Left ventricle myocardium superior (tissue), 1 donor: ENCODE measurements around the gene POLR1D. TPM values are rescaled to one million over a fixed set of nuclear protein-coding genes. Genes with fewer than 3 reads are reported as not detected.
A peak's percentile ranks its signal among the peaks of the same experiment; 100 is the strongest.

ENCODE experiments used
- ATAC-seq: fragments of 200-7000 bp; cut with Tn5 transposase; one replicate; pipeline ENCODE4 v1.9.1; 2020; ENCODE audit warnings: mild to moderate bottlenecking, moderate library complexity
- DNase-seq: peaks from one replicate; pipeline ENCODE4 v3.0.0-alpha.2; 2020
- intact Hi-C: fragments of 100-400 bp; cut with micrococcal nuclease; formaldehyde crosslinking; loops from one replicate; pipeline ENCODE4 v1.11.0; 2022
- long read RNA-seq: library from polyadenylated mRNA; unstranded; transcript quantifications from one replicate; pipeline ENCODE4 v2.0.0, GENCODE V29; 2021
- total RNA-seq: library from RNA; stranded (reverse); fragmentation: NEBNext Ultra II Directional; extraction: Animal tissue kit (Norgen Biotek cat#: 25700); gene quantifications from one replicate; pipeline ENCODE4 v1.2.1, GENCODE V29; 2021
- donor health status: DM: no; HTN: yes; CAD: no; lungs with severe emphysema.

POLR1D gene, protein sequence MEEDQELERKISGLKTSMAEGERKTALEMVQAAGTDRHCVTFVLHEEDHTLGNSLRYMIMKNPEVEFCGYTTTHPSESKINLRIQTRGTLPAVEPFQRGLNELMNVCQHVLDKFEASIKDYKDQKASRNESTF
- total RNA-seq, result 97.4 TPM
- long read RNA-seq, transcript POLR1D-201 (2 exons, 1,166 nt), result major isoform, 32 of 82 reads
- long read RNA-seq, transcript POLR1D-203 (3 exons, 2,036 nt), result minor isoform, 14 of 82 reads
- long read RNA-seq, partial matches to known transcripts, result 2 of 82 reads
- long read RNA-seq, other reads (novel, unspliced or antisense), result 32 of 82 reads

- ATAC-seq, result peak; percentile 85
- DNase-seq, result peak; percentile 89
Measured at GRCh38 chr13:27621366-27622101, at the start of gene POLR1D. TSS of gene POLR1D (plus strand) at chr13:27621892. CDS start at chr13:27621984, 92 bp downstream.

GRCh38 chr13:27572234-27572901 is 49.3 kb upstream of the POLR1D start:
- ATAC-seq, result no peak
- DNase-seq, result no peak
- intact Hi-C loops, result no loop called here

More at GRCh38 chr13:27621366-27622101, at the start of gene POLR1D:
- intact Hi-C loops, result no loop called here

DNA sequence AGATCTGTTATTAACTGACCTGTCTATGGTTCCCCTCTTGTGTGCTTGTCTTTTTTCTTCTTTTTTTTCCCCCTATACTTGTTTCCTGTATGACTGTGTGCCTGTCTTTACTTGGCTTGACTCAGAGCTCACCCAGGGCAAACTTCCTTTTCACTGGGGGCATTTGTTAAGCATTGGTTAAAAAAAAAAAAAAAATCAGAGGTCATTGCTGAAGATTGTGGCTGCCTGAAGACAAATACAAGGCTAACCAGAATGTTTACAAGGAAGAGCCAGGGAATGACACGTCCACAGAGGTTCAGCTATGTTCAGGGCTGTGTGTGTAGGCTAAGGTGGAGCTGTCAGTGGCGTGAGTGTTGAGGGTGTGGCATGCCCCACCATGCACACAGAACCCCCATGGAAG is 48.4 kb upstream of the POLR1D start:
- ATAC-seq (no peak), DNase-seq (no peak)
- intact Hi-C loops, result no loop called here

- DNase-seq, result no peak
- intact Hi-C loops, result no loop called here
- no peak for ATAC-seq
Measured at GRCh38 chr13:27574661-27575060, 47.0 kb upstream of the POLR1D start.

- intact Hi-C loops, result no loop called here
- DNase-seq (no peak), ATAC-seq (no peak)
Measured at GRCh38 chr13:27578121-27579030, 43.3 kb upstream of the POLR1D start.

DNA sequence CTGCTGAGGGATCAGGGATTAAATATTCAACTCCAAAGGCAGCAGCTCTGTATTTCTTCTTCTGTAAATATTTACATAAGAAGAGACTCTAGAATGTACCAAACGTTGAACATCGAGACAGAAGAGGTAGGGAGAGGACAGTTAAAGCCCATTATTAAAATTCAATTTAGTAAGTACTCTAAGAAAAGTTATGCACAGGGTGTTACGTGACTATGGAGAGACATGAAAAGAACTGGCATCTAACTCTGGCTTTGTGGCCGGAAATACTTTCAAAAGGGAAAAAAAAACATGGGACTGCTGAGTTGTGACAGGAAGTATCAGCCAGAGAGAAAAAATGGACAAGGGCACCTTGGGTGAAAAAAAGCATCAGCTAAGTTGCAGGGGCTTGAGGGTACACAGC is 38.0 kb upstream of the POLR1D start:
- intact Hi-C loops, result no loop called here
- no peak for DNase-seq
- ATAC-seq, result peak; percentile 37

- intact Hi-C loops, result no loop called here
- no peak for DNase-seq
- ATAC-seq, result no peak
Measured at GRCh38 chr13:27587095-27587746, 34.5 kb upstream of the POLR1D start.

DNA sequence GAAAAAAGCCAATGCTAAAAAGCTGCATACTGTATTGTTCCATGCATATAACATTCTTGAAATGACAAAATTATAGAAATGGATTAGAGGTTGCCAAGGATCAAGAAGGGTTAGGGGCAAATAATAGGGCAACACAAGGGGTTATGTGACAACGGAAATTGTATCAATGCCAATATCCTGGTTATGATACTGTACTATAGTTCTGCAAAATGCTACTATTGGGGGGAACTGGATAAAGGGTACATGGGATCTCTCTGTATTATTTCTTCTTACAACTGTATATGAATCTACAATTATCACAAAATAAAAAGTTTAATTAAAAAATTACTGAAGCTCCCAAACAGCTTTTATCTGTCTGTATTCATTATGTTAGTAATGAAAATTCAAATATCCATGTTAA is 33.3 kb upstream of the POLR1D start:
- no peak for DNase-seq
- no peak for ATAC-seq
- intact Hi-C loops, result no loop called here

GRCh38 chr13:27592865-27593264 is 28.8 kb upstream of the POLR1D start:
- intact Hi-C loops, result no loop called here
- no peak for DNase-seq
- no peak for ATAC-seq

DNA sequence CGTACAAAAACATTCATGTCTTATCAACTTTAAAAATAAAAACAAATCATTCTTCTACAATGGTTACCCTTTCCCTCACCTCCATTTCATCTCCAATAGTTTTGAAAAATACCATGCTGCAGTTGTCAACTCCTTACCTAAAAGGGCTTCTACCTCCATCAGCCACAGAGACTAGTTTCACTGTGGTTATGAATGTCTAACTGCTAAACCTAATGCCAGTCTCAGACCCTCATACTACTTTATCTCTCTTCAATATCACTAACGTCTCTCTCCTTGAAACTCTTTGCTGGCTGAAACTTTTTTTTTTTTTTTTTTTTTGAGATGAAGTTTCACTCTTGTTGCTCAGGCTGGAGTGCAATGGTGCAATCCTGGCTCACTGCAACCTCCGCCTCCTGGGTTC is 28.4 kb upstream of the POLR1D start:
- ATAC-seq (no peak), DNase-seq (no peak)
- intact Hi-C loops, result no loop called here

GRCh38 chr13:27595055-27595811 is 26.5 kb upstream of the POLR1D start:
- ATAC-seq (no peak), DNase-seq (no peak)
- intact Hi-C loops, result no loop called here

- no peak for ATAC-seq
- no peak for DNase-seq
- intact Hi-C loops, result no loop called here
Measured at GRCh38 chr13:27599096-27599495, 22.6 kb upstream of the POLR1D start.

DNA sequence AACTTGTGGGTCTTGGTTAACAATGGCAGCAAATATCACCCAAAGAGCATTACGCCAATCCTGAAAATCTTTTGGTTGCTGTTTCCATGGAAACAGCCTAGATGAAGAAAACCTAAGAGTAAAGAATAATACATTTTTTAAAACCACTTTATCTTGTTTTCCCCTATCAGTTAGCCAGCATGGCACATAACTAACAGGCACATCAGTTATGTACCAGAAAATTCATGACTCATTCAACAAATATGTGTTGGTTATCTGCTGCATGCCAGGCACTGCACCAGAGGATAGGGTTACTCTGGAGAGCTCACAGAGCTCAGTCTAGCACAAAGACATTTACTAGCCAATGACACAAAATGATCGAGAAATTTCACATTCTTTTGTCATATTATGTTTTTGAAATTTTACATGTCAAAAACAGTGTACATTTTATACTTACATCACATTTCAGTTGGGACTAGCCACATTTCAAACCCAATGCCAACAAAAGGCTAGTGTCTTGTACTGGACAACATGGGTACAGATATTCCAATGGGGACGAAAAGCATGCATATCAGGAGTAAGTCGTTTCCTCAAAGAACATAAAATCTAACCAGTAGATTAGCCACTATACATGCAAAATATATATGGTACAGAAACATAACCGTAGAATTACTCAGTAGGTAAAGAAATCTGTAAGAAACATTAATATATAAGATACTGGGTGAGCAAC is 21.7 kb upstream of the POLR1D start:
- ATAC-seq (peak; percentile 89), DNase-seq (no peak)
- intact Hi-C loops, result no loop called here

DNA sequence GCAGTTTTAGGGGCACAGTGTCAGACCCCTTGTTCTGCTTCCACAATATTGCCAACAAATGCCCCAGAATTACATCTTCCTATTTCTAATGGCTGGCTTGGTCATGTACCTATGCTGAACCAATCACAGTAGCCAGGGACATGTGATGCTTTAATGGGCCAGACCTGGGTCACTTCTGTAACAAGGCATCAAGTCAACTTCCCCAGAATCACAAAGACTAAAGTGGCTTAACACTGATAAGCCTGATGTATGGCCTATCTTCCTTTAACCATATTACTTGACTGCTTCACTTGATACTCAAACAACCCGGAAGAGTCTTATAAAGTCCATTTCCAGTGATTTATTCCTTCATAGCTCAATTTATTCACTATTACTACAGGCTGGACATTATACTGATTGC is 21.0 kb upstream of the POLR1D start:
- DNase-seq, result no peak
- intact Hi-C loops, result no loop called here
- ATAC-seq, result no peak

DNA sequence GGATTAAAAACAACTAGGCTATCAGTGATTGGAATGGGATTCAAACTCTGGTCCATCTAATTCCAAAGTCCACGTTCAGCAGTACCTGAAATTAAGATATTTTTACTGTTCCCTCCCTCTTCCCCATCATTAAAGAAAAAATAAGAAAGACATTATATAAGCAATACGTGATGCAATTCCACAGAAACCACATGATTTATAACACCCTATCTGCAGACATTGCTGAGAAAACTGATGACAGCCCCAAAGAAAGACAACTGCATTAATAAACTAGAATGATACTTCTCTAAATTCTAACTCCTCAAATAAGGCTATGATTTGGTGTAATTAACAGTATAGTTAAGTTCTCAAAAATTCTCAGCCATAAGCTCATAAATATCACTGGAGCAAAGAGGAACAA is 20.5 kb upstream of the POLR1D start:
- no peak for DNase-seq
- intact Hi-C loops, result no loop called here
- ATAC-seq, result no peak

DNA sequence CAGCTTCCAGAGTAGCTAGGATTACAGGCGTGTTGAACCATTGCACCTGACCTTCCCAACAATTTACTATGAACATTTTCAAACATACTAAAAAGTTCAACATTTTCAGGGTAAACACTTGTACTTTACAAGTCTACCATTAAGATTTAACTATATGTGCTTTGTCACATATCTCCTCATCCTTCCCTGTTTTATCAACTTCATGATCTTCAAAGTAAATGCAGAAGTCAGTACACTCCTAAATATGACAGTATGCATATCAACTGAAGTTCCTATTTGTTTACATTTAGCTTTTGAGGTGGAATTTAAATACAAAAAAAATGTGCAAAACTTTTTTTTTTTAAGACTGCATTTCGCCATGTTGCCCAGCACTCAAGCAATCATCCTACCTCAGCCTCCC is 19.9 kb upstream of the POLR1D start:
- intact Hi-C loops, result no loop called here
- no peak for ATAC-seq
- no peak for DNase-seq

GRCh38 chr13:27605099-27605498 is 16.6 kb upstream of the POLR1D start:
- no peak for ATAC-seq
- intact Hi-C loops, result no loop called here
- DNase-seq, result no peak
